B cell (primary cell): ENCODE results near the gene SNCA.

Experiments
- EZH2 ChIP-seq: IDR thresholded peaks from 2 replicates; pipeline ENCODE4 v1.6.1; 2012; ENCODE audit warnings: borderline replicate concordance, low read depth, mild to moderate bottlenecking, moderate library complexity, low read length; ENCODE audit not compliant: insufficient read depth, poor library complexity, severe bottlenecking
- TF ChIP-seq, protein P1 (sequence below): fragments of 200-600 bp; IDR thresholded peaks from one replicate; pipeline ENCODE4 v1.8.0; 2022; ENCODE audit warnings: antibody characterized with exemption, mild to moderate bottlenecking

DNA sequence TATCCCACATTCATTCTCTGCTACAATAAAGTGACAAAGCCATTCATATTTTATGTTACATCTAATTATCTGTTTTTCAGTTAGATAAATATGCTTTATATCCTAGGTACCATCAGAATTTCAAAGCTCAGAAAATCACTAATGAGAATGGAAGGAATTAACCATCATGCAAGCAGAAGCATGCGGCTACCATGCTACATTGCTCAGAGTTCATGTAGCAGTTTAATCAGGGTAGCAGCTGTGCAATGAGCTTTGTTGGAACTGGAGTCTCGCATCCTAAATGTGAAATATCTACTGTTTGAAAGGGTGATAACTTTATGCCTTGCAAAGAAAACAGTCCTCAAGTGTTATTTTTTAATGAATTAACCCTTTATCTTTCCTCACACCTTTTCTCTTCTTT lies 77.5 kb downstream of the SNCA start:
- TF ChIP-seq, protein P1, sequence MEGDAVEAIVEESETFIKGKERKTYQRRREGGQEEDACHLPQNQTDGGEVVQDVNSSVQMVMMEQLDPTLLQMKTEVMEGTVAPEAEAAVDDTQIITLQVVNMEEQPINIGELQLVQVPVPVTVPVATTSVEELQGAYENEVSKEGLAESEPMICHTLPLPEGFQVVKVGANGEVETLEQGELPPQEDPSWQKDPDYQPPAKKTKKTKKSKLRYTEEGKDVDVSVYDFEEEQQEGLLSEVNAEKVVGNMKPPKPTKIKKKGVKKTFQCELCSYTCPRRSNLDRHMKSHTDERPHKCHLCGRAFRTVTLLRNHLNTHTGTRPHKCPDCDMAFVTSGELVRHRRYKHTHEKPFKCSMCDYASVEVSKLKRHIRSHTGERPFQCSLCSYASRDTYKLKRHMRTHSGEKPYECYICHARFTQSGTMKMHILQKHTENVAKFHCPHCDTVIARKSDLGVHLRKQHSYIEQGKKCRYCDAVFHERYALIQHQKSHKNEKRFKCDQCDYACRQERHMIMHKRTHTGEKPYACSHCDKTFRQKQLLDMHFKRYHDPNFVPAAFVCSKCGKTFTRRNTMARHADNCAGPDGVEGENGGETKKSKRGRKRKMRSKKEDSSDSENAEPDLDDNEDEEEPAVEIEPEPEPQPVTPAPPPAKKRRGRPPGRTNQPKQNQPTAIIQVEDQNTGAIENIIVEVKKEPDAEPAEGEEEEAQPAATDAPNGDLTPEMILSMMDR, result no peak
- TF ChIP-seq EZH2, result no peak
